ENCODE data around the gene PGAP6. TPM values are rescaled to one million over a fixed set of nuclear protein-coding genes. Genes with fewer than 3 reads are reported as not detected.
"Not testable (repeated sequence)": the region's sequence is repeated elsewhere in the genome, so short reads cannot be mapped to it uniquely, and the experiment has no call there.

PGAP6 gene
- total RNA-seq, 2 experiments from 2014 or later, result 59.7 to 63.7 TPM

DNA sequence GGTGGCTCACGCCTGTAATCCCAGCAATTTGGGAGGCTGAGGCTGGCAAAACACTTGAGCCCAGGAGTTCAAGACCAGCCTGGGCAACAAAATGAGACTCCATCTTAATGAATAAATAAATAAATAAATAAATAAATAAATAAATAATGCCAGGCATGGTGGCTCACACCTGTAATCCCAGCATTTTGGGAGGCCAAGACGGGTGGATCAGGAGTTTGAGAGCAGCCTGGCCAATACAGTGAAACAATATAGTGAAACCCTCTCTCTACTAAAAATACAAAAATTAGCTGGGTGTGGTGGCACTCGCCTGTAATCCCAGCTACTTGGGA lies 33.4 kb upstream of the PGAP6 start:
- H3K27ac Mint-ChIP-seq; H3K4me3 Mint-ChIP-seq; H3K27me3 Mint-ChIP-seq; DNase-seq; H3K27me3 ChIP-seq (ENCODE audit: control insufficient read depth in 1 of 2, insufficient read depth in 2 of 2, low read length in 2 of 2); H3K4me1 ChIP-seq (ENCODE audit: insufficient read depth, low read length); intact Hi-C loops (cut with DNase I, micrococcal nuclease); H3K36me3 Mint-ChIP-seq (ENCODE audit: low read depth); POLR2A ChIA-PET; CTCF ChIA-PET; H3K9me3 Mint-ChIP-seq; H3K36me3 ChIP-seq (ENCODE audit: insufficient read depth, low read length); H3K4me3 ChIP-seq (ENCODE audit: low read length); H3K9me3 ChIP-seq (ENCODE audit: control insufficient read depth in 1 of 2, insufficient read depth in 1 of 2, low read length in 2 of 2); H3K27ac ChIP-seq (ENCODE audit: low read depth in 1 of 2, low read length in 2 of 2); ATAC-seq (ENCODE audit: poor library complexity); H3K4me1 Mint-ChIP-seq (ENCODE audit: low read depth): not testable (repeated sequence)

DNA sequence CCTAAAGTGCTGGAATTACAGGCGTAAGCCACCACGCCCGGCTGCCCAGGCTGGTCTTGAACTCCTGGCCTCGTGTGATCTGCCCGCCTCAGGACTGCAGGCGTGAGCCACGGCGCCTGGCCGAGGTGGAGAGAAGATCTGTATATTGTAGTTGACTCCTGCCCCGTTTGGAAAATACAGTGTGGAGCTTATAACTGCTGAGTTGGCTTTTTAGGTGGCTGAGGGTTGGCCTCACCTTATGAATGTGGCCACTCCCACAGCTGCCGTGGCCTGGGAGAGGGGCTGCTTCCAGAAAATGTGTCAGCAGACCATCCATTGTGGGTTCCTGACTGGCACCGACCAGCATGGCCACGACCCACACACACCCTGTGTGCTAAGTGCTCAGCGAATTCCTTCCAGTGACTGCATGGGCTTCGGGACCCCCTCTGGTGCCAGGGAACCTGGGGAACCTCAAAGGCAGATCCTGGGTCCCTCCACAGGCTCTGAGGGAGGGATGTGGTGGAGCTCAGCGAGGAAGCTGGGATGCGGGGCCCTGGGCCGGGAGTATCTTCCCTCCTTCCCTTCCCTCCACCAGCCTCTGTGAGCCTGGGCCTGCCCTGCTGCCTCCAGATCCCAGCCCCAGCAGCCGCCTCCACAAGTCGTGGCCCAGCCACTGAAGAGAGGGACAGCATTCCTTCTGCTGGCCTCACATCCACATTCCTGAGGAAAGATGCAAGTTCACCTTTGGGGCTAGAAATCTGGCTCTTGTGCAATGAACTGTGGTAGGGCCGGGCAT lies 32.8 kb upstream of the PGAP6 start:
- CTCF ChIA-PET, result no interaction called here
- no peaks in the 10 kb centered on the region for H3K4me1 Mint-ChIP-seq (ENCODE audit: low read depth)

DNA sequence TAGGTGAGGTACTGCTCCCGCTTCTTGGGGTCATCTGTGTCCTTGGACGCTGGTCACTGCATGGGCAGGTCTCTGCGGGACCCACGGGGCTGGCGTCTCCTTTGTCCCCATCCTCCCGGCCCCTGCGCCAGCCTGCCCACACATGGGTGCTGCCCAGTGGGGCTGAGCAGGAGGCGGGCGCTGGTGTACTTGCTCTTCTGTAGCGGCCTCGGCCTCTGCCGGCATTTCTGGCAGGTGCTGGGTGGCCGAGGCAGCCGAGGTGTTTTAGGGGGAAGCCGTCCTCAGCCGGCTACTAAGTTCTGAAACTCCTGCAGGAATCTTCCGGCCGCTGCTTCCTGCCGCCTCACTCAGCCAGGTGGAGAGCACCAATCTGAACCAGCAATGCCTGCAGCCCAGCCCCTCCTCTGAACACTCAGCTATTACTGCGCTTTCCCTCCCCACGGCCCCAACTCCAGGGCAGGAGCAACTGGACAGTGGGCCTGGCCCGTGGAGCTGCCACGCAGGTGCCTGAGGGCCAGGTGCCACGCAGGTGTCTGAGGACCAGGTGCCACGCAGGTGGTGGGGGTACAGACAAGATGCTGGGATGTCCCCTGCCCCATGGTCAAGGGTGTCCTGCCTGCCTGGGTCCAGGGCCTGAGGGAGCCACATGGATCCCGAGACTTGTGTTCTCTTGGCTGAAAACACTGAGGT lies 29.9 kb upstream of the PGAP6 start:
- no peak overlapping the region for H3K27ac Mint-ChIP-seq
- H3K9me3 Mint-ChIP-seq, result no peaks in the 10 kb centered on the region
- POLR2A ChIA-PET, result no interaction called here
- H3K27me3 Mint-ChIP-seq, result no peaks in the 10 kb centered on the region
- H3K4me3 ChIP-seq (ENCODE audit: low read length), result no peak overlapping the region
- no peak overlapping the region for H3K4me3 Mint-ChIP-seq
- no peak overlapping the region for H3K27ac ChIP-seq (ENCODE audit: low read depth in 1 of 2, low read length in 2 of 2)
- CTCF ChIA-PET, result no interaction called here
- no peaks in the 10 kb centered on the region for H3K36me3 Mint-ChIP-seq (ENCODE audit: low read depth)
- H3K9me3 ChIP-seq (ENCODE audit: control insufficient read depth in 1 of 2, insufficient read depth in 1 of 2, low read length in 2 of 2), result no peaks in the 10 kb centered on the region
- intact Hi-C loops (cut with DNase I, micrococcal nuclease), result no loop called here
- no peaks in the 10 kb centered on the region for H3K27me3 ChIP-seq (ENCODE audit: control insufficient read depth in 1 of 2, insufficient read depth in 2 of 2, low read length in 2 of 2)
- H3K4me1 ChIP-seq (ENCODE audit: insufficient read depth, low read length), result no peaks in the 10 kb centered on the region
- H3K36me3 ChIP-seq (ENCODE audit: insufficient read depth, low read length), result no peaks in the 10 kb centered on the region
- no peaks in the 10 kb centered on the region for H3K4me1 Mint-ChIP-seq (ENCODE audit: low read depth)
- TF ChIP-seq, protein P1, sequence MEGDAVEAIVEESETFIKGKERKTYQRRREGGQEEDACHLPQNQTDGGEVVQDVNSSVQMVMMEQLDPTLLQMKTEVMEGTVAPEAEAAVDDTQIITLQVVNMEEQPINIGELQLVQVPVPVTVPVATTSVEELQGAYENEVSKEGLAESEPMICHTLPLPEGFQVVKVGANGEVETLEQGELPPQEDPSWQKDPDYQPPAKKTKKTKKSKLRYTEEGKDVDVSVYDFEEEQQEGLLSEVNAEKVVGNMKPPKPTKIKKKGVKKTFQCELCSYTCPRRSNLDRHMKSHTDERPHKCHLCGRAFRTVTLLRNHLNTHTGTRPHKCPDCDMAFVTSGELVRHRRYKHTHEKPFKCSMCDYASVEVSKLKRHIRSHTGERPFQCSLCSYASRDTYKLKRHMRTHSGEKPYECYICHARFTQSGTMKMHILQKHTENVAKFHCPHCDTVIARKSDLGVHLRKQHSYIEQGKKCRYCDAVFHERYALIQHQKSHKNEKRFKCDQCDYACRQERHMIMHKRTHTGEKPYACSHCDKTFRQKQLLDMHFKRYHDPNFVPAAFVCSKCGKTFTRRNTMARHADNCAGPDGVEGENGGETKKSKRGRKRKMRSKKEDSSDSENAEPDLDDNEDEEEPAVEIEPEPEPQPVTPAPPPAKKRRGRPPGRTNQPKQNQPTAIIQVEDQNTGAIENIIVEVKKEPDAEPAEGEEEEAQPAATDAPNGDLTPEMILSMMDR (IDR thresholded peaks at IDR 0.05), result no peak
- no peak for DNase-seq
- ATAC-seq (ENCODE audit: poor library complexity), result no peak

More for the DNA sequence above, 32.8 kb upstream of the PGAP6 start:
- no peak overlapping the region for H3K27ac ChIP-seq (ENCODE audit: low read depth in 1 of 2, low read length in 2 of 2)
- Mint-ChIP-seq H3K27me3 (no peaks in the 10 kb centered on the region), H3K9me3 (no peaks in the 10 kb centered on the region), H3K4me3 (no peak overlapping the region), H3K27ac (no peak overlapping the region), H3K36me3 (ENCODE audit: low read depth) (no peaks in the 10 kb centered on the region)
- intact Hi-C loops (cut with DNase I, micrococcal nuclease), result no loop called here
- ATAC-seq (ENCODE audit: poor library complexity) (no peak), DNase-seq (no peak)
- TF ChIP-seq, protein P1 (IDR thresholded peaks at IDR 0.05), result no peak
- POLR2A ChIA-PET, result no interaction called here
- no peaks in the 10 kb centered on the region for H3K27me3 ChIP-seq (ENCODE audit: control insufficient read depth in 1 of 2, insufficient read depth in 2 of 2, low read length in 2 of 2)
- H3K4me3 ChIP-seq (ENCODE audit: low read length), result no peak overlapping the region
- no peaks in the 10 kb centered on the region for H3K4me1 ChIP-seq (ENCODE audit: insufficient read depth, low read length)
- no peaks in the 10 kb centered on the region for H3K36me3 ChIP-seq (ENCODE audit: insufficient read depth, low read length)
- H3K9me3 ChIP-seq (ENCODE audit: control insufficient read depth in 1 of 2, insufficient read depth in 1 of 2, low read length in 2 of 2), result no peaks in the 10 kb centered on the region

Measured in CD4-positive, alpha-beta T cell (primary cell).